PC-9 (cell line): Measurements from ENCODE around the gene SERTAD1.

Experiments
- EZH2 ChIP-seq: fragments of 200-600 bp; sonication (generic); IDR thresholded peaks from 2 replicates; pipeline ENCODE4 v1.8.0; 2017; ENCODE audit warnings: antibody characterized with exemption, low read depth
- TF ChIP-seq, protein P1 (sequence below): fragments of 200-600 bp; sonication (generic); conservative IDR thresholded peaks from 2 replicates; pipeline ENCODE4 v1.6.1; 2017; ENCODE audit warnings: mixed run types, antibody characterized with exemption, mild to moderate bottlenecking, moderate library complexity

- TF ChIP-seq, protein P1, sequence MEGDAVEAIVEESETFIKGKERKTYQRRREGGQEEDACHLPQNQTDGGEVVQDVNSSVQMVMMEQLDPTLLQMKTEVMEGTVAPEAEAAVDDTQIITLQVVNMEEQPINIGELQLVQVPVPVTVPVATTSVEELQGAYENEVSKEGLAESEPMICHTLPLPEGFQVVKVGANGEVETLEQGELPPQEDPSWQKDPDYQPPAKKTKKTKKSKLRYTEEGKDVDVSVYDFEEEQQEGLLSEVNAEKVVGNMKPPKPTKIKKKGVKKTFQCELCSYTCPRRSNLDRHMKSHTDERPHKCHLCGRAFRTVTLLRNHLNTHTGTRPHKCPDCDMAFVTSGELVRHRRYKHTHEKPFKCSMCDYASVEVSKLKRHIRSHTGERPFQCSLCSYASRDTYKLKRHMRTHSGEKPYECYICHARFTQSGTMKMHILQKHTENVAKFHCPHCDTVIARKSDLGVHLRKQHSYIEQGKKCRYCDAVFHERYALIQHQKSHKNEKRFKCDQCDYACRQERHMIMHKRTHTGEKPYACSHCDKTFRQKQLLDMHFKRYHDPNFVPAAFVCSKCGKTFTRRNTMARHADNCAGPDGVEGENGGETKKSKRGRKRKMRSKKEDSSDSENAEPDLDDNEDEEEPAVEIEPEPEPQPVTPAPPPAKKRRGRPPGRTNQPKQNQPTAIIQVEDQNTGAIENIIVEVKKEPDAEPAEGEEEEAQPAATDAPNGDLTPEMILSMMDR: no peak
- TF ChIP-seq EZH2: no peak
Observed at GRCh38 chr19:40472516-40472915, 46.7 kb upstream of the SERTAD1 start.
